Endothelial cell of umbilical vein (primary cell): ENCODE results near the gene RBM5. TPM values are rescaled to one million over a fixed set of nuclear protein-coding genes. Genes with fewer than 3 reads are reported as not detected.
"Not testable (repeated sequence)": the region's sequence is repeated elsewhere in the genome, so short reads cannot be mapped to it uniquely, and the experiment has no call there.

Experiments
- BruUV-seq: library from RNA; stranded (reverse); fragments of 400-500 nt; replicated peaks from 2 replicates; lab custom pipeline; 2021; lab: Mats Ljungman, UMichigan
- CTCF ChIA-PET: fragments of 300-600, 350-600 bp; sonication (Branson Sonifier 250); formaldehyde crosslinking; loops from one replicate; lab custom pipeline; 2021; ENCODE audit warnings: antibody characterized with exemption, inconsistent platforms; lab: Charles Lee
- POLR2A ChIA-PET: fragments of 300-600, 350-600 bp; sonication (Branson Sonifier 250); formaldehyde crosslinking; loops from one replicate; lab custom pipeline; 2021; ENCODE audit warnings: antibody characterized with exemption, inconsistent platforms; lab: Charles Lee
- DNase-seq: peaks from one replicate; pipeline ENCODE4 v3.0.0-alpha.2; 2011; ENCODE audit warnings: low read depth, low spot score
- FAIRE-seq: peaks from 2 replicates; lab custom pipeline; 2011; peaks lifted over from hg19 to GRCh38; lab: Jason Lieb, UNC
- H2AFZ ChIP-seq: 2 replicates; pipeline ENCODE4 v1.6.0; 2012; ENCODE audit warnings: low read depth, low read length, control low read depth, inconsistent platforms
- H3K27ac ChIP-seq: 2 replicates; pipeline ENCODE4 v1.5.1; 2011; ENCODE audit warnings: low read depth, mild to moderate bottlenecking, control low read depth, low read length, moderate library complexity; ENCODE audit not compliant: insufficient read depth
- H3K27me3 ChIP-seq, 2 experiments: 2 replicates each; pipeline versions ENCODE4 v1.6.0 to v1.6.1; 2011; ENCODE audit warnings: low read length in 2 of 2, mixed read lengths in 1 of 2; ENCODE audit not compliant: control insufficient read depth in 2 of 2, insufficient read depth in 2 of 2
- H3K36me3 ChIP-seq, 2 experiments: 2 replicates in 1 of 2; 3 replicates in 1 of 2; pipeline ENCODE4 v1.5.1; 2011; ENCODE audit warnings: low read length in 2 of 2, mild to moderate bottlenecking in 1 of 2, moderate library complexity in 1 of 2; ENCODE audit not compliant: control insufficient read depth in 2 of 2, insufficient read depth in 2 of 2; ENCODE audit errors: extremely low read depth in 1 of 2
- H3K4me1 ChIP-seq: 3 replicates; pipeline ENCODE4 v1.5.1; 2011; ENCODE audit warnings: mild to moderate bottlenecking, low read length; ENCODE audit not compliant: control insufficient read depth, insufficient read depth; ENCODE audit errors: extremely low read depth
- H3K4me2 ChIP-seq: 2 replicates; pipeline ENCODE4 v1.6.1; 2011; ENCODE audit warnings: low read length, control low read depth, mixed read lengths; ENCODE audit not compliant: insufficient read depth
- H3K4me3 ChIP-seq, 3 experiments: fragments of 200-600 bp in 1 of 3; sonication (generic), shearing (Covaris generic) in 1 of 3; replicated peaks in 1 of 3; 2 replicates each; pipeline ENCODE4 v1.5.1; 2011 to 2016; ENCODE audit warnings: control low read depth in 3 of 3, low read length in 3 of 3, mild to moderate bottlenecking in 2 of 3, inconsistent platforms in 1 of 3, low read depth in 1 of 3, moderate library complexity in 1 of 3; ENCODE audit not compliant: insufficient read depth in 1 of 3
- H3K79me2 ChIP-seq: 2 replicates; pipeline ENCODE4 v1.6.0; 2012; ENCODE audit warnings: low read length, inconsistent platforms; ENCODE audit not compliant: control insufficient read depth, insufficient read depth
- H3K9ac ChIP-seq: replicated peaks from 2 replicates; pipeline ENCODE3; 2011; ENCODE audit warnings: low read length, control low read depth; ENCODE audit not compliant: insufficient read depth; ENCODE audit errors: extremely low read depth
- H3K9me1 ChIP-seq: replicated peaks from 3 replicates; pipeline ENCODE4 v1.6.0; 2011; ENCODE audit warnings: mild to moderate bottlenecking, low read length; ENCODE audit not compliant: control insufficient read depth, insufficient read depth; ENCODE audit errors: extremely low read depth
- H3K9me3 ChIP-seq: replicated peaks from 2 replicates; pipeline ENCODE4 v1.5.1; 2012; ENCODE audit warnings: low read length, inconsistent platforms; ENCODE audit not compliant: control insufficient read depth, insufficient read depth
- H4K20me1 ChIP-seq: replicated peaks from 2 replicates; pipeline ENCODE3; 2011; ENCODE audit warnings: mild to moderate bottlenecking, low read length; ENCODE audit not compliant: control insufficient read depth, insufficient read depth; ENCODE audit errors: extremely low read depth
- EZH2 ChIP-seq: IDR thresholded peaks from 2 replicates; pipeline ENCODE4 v1.6.1; 2012; ENCODE audit warnings: borderline replicate concordance, low read depth, mild to moderate bottlenecking, moderate library complexity, low read length, inconsistent platforms; ENCODE audit not compliant: severe bottlenecking
- FOS ChIP-seq: IDR thresholded peaks from 2 replicates; pipeline ENCODE4 v1.6.1; 2011; ENCODE audit warnings: mild to moderate bottlenecking, low read length, moderate library complexity, borderline replicate concordance; ENCODE audit not compliant: insufficient read depth
- POLR2A ChIP-seq: IDR thresholded peaks from 2 replicates; pipeline ENCODE4 v1.6.1; 2012; ENCODE audit warnings: low read depth, mild to moderate bottlenecking, control low read depth, low read length
- POLR2AphosphoS5 ChIP-seq: IDR thresholded peaks from 2 replicates; pipeline ENCODE4 v1.6.1; 2012; ENCODE audit warnings: low read depth, mild to moderate bottlenecking, control low read depth, low read length, moderate library complexity; ENCODE audit not compliant: insufficient read depth
- dilution Hi-C: fragments of 300-500 bp; cut with MboI; formaldehyde crosslinking; loops from one replicate; pipeline ENCODE4 v1.15.0; 2019; ENCODE audit warnings: low sequenced_read_pairs; ENCODE audit not compliant: extremely low pct_ligation_motif_present
- intact Hi-C: fragments of 100-400 bp; cut with micrococcal nuclease; formaldehyde crosslinking; loops from one replicate; pipeline ENCODE4 v1.10.0; 2022
- polyA plus RNA-seq, 4 experiments: library from polyadenylated mRNA; depleted of rRNA in 3 of 4; stranded (reverse) in 3 of 4; unstranded in 1 of 4; fragments of >200 nt; gene quantifications; 2 replicates each; pipeline versions ENCODE4 v1.2.1 to v1.2.3, GENCODE V29; 2011 to 2012; ENCODE audit warnings: missing spikeins in 1 of 4
- total RNA-seq: library from RNA; stranded (reverse); gene quantifications from 2 replicates; pipeline ENCODE4 v1.2.3, GENCODE V29; 2021
- TF ChIP-seq, protein P1 (sequence below): IDR thresholded peaks from 2 replicates; pipeline ENCODE4 v1.6.1; 2011; ENCODE audit not compliant: insufficient read depth, insufficient read length
- TF ChIP-seq, protein P2 (sequence below), 2 donors: IDR thresholded peaks; 1 replicate in 1 of 2; 2 replicates in 1 of 2; pipeline ENCODE4 v1.5.1; 2011; ENCODE audit warnings: low read length in 2 of 2, mild to moderate bottlenecking in 2 of 2, moderate library complexity in 2 of 2, control low read depth in 1 of 2, inconsistent platforms in 1 of 2, low read depth in 1 of 2; ENCODE audit not compliant: insufficient read depth in 1 of 2; ENCODE audit errors: extremely low read depth in 1 of 2

The RBM5 gene
- total and polyA plus RNA-seq, 2 donors (not counting 3 experiments of a cell fraction or from before 2014, with no cell fraction given) = 190 to 218 TPM

DNA sequence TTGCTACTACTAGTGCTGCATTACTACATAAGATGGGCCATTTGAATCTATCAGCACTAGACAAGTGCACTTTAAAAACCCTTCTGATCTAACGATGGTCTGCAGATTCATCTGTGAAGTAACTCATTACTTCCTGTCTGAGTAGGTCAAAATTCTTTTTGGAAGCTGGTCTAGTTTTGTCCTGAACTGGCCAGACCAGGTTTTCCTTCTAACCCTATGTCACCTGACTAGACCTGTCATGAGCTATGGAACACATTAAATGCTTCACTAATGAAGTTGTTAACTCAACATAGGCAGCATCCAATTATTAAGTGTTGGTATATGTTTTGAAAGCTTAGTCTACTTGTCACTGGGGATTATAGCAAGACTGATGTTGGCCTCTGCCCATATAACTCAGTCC, 10.1 kb upstream of the RBM5 start:
- Histone ChIP-seq H3K4me3 (no peak overlapping the region), H4K20me1 (no peaks in the 10 kb centered on the region), H3K4me1 (peaks cover 12% of the 10 kb centered on the region), H3K36me3 (peaks cover 4 to 6% of the 10 kb centered on the region in 2 experiments), H3K27me3 (no peaks in the 10 kb centered on the region), H2AFZ (no peak overlapping the region), H3K9me1 (no peaks in the 10 kb centered on the region), H3K9ac (no peak overlapping the region), H3K79me2 (no peaks in the 10 kb centered on the region), H3K4me2 (no peak overlapping the region), H3K27ac (no peak overlapping the region), H3K9me3 (no peaks in the 10 kb centered on the region)
- no TSS peak for BruUV-seq
- DNase-seq = no peak
- dilution Hi-C loops = no loop called here
- TF ChIP-seq EZH2 = no peak
- TF ChIP-seq, protein P1, sequence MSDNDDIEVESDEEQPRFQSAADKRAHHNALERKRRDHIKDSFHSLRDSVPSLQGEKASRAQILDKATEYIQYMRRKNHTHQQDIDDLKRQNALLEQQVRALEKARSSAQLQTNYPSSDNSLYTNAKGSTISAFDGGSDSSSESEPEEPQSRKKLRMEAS = no peak
- TF ChIP-seq POLR2AphosphoS5 = no peak
- TF ChIP-seq, protein P2, sequence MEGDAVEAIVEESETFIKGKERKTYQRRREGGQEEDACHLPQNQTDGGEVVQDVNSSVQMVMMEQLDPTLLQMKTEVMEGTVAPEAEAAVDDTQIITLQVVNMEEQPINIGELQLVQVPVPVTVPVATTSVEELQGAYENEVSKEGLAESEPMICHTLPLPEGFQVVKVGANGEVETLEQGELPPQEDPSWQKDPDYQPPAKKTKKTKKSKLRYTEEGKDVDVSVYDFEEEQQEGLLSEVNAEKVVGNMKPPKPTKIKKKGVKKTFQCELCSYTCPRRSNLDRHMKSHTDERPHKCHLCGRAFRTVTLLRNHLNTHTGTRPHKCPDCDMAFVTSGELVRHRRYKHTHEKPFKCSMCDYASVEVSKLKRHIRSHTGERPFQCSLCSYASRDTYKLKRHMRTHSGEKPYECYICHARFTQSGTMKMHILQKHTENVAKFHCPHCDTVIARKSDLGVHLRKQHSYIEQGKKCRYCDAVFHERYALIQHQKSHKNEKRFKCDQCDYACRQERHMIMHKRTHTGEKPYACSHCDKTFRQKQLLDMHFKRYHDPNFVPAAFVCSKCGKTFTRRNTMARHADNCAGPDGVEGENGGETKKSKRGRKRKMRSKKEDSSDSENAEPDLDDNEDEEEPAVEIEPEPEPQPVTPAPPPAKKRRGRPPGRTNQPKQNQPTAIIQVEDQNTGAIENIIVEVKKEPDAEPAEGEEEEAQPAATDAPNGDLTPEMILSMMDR (IDR thresholded peaks at IDR 0.05; ENCODE audit: extremely low read depth in 1 of 2, insufficient read depth in 1 of 2, low read depth in 1 of 2, low read length in 2 of 2) = no peak
- no peak for TF ChIP-seq FOS
- no peak for TF ChIP-seq POLR2A
- POLR2A ChIA-PET = no interaction called here
- intact Hi-C loops = no loop called here
- FAIRE-seq = no peak
- CTCF ChIA-PET = interaction anchor here (1.1 kb wide), 1 partner anchor 10 kb away, joined by 3 read pairs; no protein-coding TSS in a partner anchor

DNA sequence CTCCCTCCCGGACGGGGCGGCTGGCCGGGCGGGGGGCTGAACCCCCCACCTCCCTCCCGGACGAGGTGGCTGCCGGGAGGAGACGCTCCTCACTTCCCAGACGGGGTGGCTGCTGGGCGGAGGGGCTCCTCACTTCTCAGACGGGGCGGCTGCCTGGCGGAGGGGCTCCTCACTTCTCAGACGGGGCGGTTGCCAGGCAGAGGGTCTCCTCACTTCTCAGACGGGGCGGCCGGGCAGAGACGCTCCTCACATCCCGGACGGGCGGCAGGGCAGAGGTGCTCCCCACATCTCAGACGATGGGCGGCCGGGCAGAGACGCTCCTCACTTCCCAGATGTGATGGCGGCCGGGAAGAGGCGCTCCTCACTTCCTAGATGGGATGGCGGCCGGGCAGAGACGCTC, 3.8 kb upstream of the RBM5 start:
- dilution Hi-C loops, FAIRE-seq, H3K4me3 ChIP-seq, POLR2A ChIA-PET, H4K20me1 ChIP-seq, BruUV-seq, H3K9me1 ChIP-seq, CTCF ChIA-PET, DNase-seq, H3K9ac ChIP-seq, H3K27ac ChIP-seq, H3K4me2 ChIP-seq, H3K36me3 ChIP-seq, H3K27me3 ChIP-seq, H3K9me3 ChIP-seq, H2AFZ ChIP-seq: not testable (repeated sequence)
- intact Hi-C loops = loop anchor here (5.0 to 10.0 kb wide), 3 partner anchors 140 to 360 kb away; partner anchors contain the start of genes GMPPB, INKA1 and RBM6
- Histone ChIP-seq H3K4me1 (peaks cover 12% of the 10 kb centered on the region), H3K79me2 (peaks cover 12% of the 10 kb centered on the region)
